H1 (cell line): ENCODE measurements around the gene GOLPH3L.

Experiments used
- POLR2AphosphoS5 ChIP-seq: IDR thresholded peaks from 2 replicates; pipeline ENCODE4 v1.6.1; 2011; ENCODE audit warnings: low read depth, low read length
- ZNF274 ChIP-seq: IDR thresholded peaks from 2 replicates; pipeline ENCODE4 v1.7.0; 2012; ENCODE audit warnings: low read length, borderline replicate concordance; ENCODE audit errors: extremely low read depth

DNA sequence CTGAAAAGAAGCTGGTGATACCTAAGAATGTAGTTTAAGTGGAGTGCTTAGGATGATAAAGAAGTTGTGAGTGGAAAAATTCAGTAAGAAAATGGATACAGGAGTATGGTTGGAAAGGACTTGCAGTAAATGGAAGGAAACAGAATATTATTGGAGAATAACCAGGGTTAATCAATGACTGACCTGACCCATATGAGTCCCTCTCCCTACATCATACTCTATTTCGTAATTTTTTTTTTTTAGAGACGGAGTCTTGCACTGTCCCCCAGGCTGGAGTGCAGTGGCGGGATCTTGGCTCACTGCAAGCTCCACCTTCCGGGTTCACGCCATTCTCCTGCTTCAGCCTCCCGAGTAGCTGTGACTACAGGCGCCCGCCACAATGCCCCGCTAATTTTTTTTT is 34.1 kb downstream of the GOLPH3L start:
- TF ChIP-seq POLR2AphosphoS5 (no peak), ZNF274 (no peak)
